ENCODE measurements around the gene TTC24.

Gene TTC24

GRCh38 chr1:156622581-156623297, 43.2 kb downstream of the TTC24 start:
- DNase-seq (ENCODE audit: low spot score) (no peak), ATAC-seq (ENCODE audit: low read depth) (no peak)
- peaks cover 63% of the 10 kb centered on the region for H3K27me3 ChIP-seq (ENCODE audit: insufficient read depth, poor library complexity, severe bottlenecking)
- no peak overlapping the region for H3K4me3 ChIP-seq (ENCODE audit: severe bottlenecking)
- H3K9me3 ChIP-seq (ENCODE audit: severe bottlenecking): no peaks in the 10 kb centered on the region
- TF ChIP-seq CTCF (IDR thresholded peaks at IDR 0.05; ENCODE audit: poor library complexity, severe bottlenecking): no peak
- H3K36me3 ChIP-seq (ENCODE audit: low read depth): no peaks in the 10 kb centered on the region
- H3K27ac ChIP-seq (ENCODE audit: poor library complexity, severe bottlenecking): no peak overlapping the region
- H3K4me1 ChIP-seq (ENCODE audit: insufficient read depth, poor library complexity, severe bottlenecking): no peaks in the 10 kb centered on the region

- Histone ChIP-seq H3K4me1 (ENCODE audit: insufficient read depth, poor library complexity, severe bottlenecking) (no peaks in the 10 kb centered on the region), H3K9me3 (ENCODE audit: severe bottlenecking) (no peaks in the 10 kb centered on the region), H3K27ac (ENCODE audit: poor library complexity, severe bottlenecking) (no peak overlapping the region), H3K27me3 (ENCODE audit: insufficient read depth, poor library complexity, severe bottlenecking) (peaks cover 63% of the 10 kb centered on the region), H3K4me3 (ENCODE audit: severe bottlenecking) (peak overlapping the region; percentile 20), H3K36me3 (ENCODE audit: low read depth) (no peaks in the 10 kb centered on the region)
- peak; percentile 36 for TF ChIP-seq CTCF (IDR thresholded peaks at IDR 0.05; ENCODE audit: poor library complexity, severe bottlenecking)
- no peak for DNase-seq (ENCODE audit: low spot score)
- ATAC-seq (ENCODE audit: low read depth): peak; percentile 74
Observed at GRCh38 chr1:156623946-156624813, 44.7 kb downstream of the TTC24 start.

GRCh38 chr1:156624814-156625435, 45.4 kb downstream of the TTC24 start:
- Histone ChIP-seq H3K36me3 (ENCODE audit: low read depth) (no peaks in the 10 kb centered on the region), H3K9me3 (ENCODE audit: severe bottlenecking) (no peaks in the 10 kb centered on the region), H3K4me1 (ENCODE audit: insufficient read depth, poor library complexity, severe bottlenecking) (no peaks in the 10 kb centered on the region), H3K27me3 (ENCODE audit: insufficient read depth, poor library complexity, severe bottlenecking) (peaks cover 63% of the 10 kb centered on the region), H3K4me3 (ENCODE audit: severe bottlenecking) (peak overlapping the region; percentile 20), H3K27ac (ENCODE audit: poor library complexity, severe bottlenecking) (no peak overlapping the region)
- DNase-seq (ENCODE audit: low spot score): no peak
- TF ChIP-seq CTCF (IDR thresholded peaks at IDR 0.05; ENCODE audit: poor library complexity, severe bottlenecking): no peak
- ATAC-seq (ENCODE audit: low read depth): no peak

- Histone ChIP-seq H3K27ac (ENCODE audit: poor library complexity, severe bottlenecking) (no peak overlapping the region), H3K4me1 (ENCODE audit: insufficient read depth, poor library complexity, severe bottlenecking) (no peaks in the 10 kb centered on the region), H3K36me3 (ENCODE audit: low read depth) (no peaks in the 10 kb centered on the region), H3K4me3 (ENCODE audit: severe bottlenecking) (no peak overlapping the region), H3K27me3 (ENCODE audit: insufficient read depth, poor library complexity, severe bottlenecking) (peaks cover 56% of the 10 kb centered on the region), H3K9me3 (ENCODE audit: severe bottlenecking) (no peaks in the 10 kb centered on the region)
- no peak for DNase-seq (ENCODE audit: low spot score)
- ATAC-seq (ENCODE audit: low read depth): peak; percentile 19; the same call in 1 of the 3 replicates
- peak; percentile 89 for TF ChIP-seq CTCF (IDR thresholded peaks at IDR 0.05; ENCODE audit: poor library complexity, severe bottlenecking)
Observed at GRCh38 chr1:156625436-156626078, 46.0 kb downstream of the TTC24 start.

Data from RWPE2 (cell line).